GM21737 (cell line): ENCODE data around the gene ADARB2.

Experiments
- ATAC-seq: cut with Tn5 transposase; IDR thresholded peaks from one replicate; pipeline ENCODE4 v1.9.1; 2021; ENCODE audit warnings: mild to moderate bottlenecking, moderate library complexity; ENCODE audit not compliant: unreplicated experiment

The ADARB2 gene

GRCh38 chr10:1573981-1574380, 163.3 kb downstream of the ADARB2 start:
- ATAC-seq: no peak

- ATAC-seq: no peak
Measured at GRCh38 chr10:1573334-1573969, 163.9 kb downstream of the ADARB2 start.

- no peak for ATAC-seq
Measured at GRCh38 chr10:1572519-1573333, 164.6 kb downstream of the ADARB2 start.

- ATAC-seq: no peak
Measured at GRCh38 chr10:1571587-1572237, 165.6 kb downstream of the ADARB2 start.

GRCh38 chr10:1570416-1571051, 166.8 kb downstream of the ADARB2 start:
- ATAC-seq: no peak

- no peak for ATAC-seq
Measured at GRCh38 chr10:1569208-1569607, 168.1 kb downstream of the ADARB2 start.

- no peak for ATAC-seq
Measured at GRCh38 chr10:1567742-1568495, 169.4 kb downstream of the ADARB2 start.

- no peak for ATAC-seq
Measured at GRCh38 chr10:1567152-1567551, 170.2 kb downstream of the ADARB2 start.

GRCh38 chr10:1564791-1565190, 172.5 kb downstream of the ADARB2 start:
- no peak for ATAC-seq

- no peak for ATAC-seq
Measured at GRCh38 chr10:1563028-1563427, 174.3 kb downstream of the ADARB2 start.

- no peak for ATAC-seq
Measured at GRCh38 chr10:1561731-1562337, 175.5 kb downstream of the ADARB2 start.

GRCh38 chr10:1560535-1561192, 176.7 kb downstream of the ADARB2 start:
- ATAC-seq: no peak

GRCh38 chr10:1559761-1560160, 177.6 kb downstream of the ADARB2 start:
- ATAC-seq: no peak

GRCh38 chr10:1559311-1559710, 178.0 kb downstream of the ADARB2 start:
- ATAC-seq: no peak

GRCh38 chr10:1558906-1559305, 178.4 kb downstream of the ADARB2 start:
- no peak for ATAC-seq

GRCh38 chr10:1557081-1557480, 180.2 kb downstream of the ADARB2 start:
- no peak for ATAC-seq

- no peak for ATAC-seq
Measured at GRCh38 chr10:1556496-1556895, 180.8 kb downstream of the ADARB2 start.

GRCh38 chr10:1553951-1554350, 183.4 kb downstream of the ADARB2 start:
- no peak for ATAC-seq

- no peak for ATAC-seq
Measured at GRCh38 chr10:1552881-1553670, 184.2 kb downstream of the ADARB2 start.
